HG03097 (cell line): ENCODE measurements around the gene GRIK1.

ENCODE experiments used
- ATAC-seq: cut with Tn5 transposase; IDR thresholded peaks from one replicate; pipeline ENCODE4 v1.9.1; 2021; ENCODE audit not compliant: unreplicated experiment, low FRiP score

Gene GRIK1

GRCh38 chr21:29725025-29725736 is 214.6 kb downstream of the GRIK1 start:
- no peak for ATAC-seq

DNA sequence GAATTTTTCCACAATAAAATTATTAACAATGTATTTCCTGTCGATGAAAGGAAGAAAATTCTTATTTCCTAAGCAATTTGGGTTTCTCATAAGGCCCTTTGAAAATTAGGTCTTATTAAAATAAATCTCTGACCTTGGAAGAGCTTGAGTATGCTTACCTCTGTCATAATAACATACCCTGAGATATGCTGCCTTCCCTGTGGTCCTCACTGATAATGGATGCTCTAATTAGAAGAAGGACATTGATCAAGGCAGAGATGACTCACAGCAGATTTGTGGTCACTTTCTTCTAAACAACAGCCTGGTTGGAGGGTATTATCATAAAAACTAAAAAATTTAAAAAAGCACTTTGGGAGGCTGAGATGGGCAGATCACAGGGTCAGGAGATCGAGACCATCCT is 217.8 kb downstream of the GRIK1 start:
- ATAC-seq = no peak

DNA sequence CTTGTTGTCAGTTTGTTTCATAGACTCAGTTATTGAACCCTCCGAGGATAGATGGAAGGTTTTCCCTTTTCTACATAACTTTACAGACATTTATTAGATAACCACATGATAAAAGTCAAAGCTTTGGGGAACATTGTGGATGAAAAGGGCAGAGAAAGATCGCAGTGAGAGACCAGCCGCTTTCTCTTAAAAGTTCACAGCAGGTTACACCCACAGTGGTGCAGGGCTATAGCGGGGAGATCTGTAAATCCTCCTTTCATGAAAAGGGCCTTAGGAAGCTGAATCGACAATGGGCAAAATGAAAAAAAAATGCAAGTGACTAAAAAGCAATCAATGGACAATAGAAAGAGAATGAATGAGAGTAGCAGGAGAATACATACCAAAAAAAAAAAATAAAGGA is 218.6 kb downstream of the GRIK1 start:
- ATAC-seq = no peak

GRCh38 chr21:29719521-29719920 is 220.3 kb downstream of the GRIK1 start:
- no peak for ATAC-seq

- ATAC-seq = no peak
Observed at GRCh38 chr21:29718081-29718815, 221.5 kb downstream of the GRIK1 start.

DNA sequence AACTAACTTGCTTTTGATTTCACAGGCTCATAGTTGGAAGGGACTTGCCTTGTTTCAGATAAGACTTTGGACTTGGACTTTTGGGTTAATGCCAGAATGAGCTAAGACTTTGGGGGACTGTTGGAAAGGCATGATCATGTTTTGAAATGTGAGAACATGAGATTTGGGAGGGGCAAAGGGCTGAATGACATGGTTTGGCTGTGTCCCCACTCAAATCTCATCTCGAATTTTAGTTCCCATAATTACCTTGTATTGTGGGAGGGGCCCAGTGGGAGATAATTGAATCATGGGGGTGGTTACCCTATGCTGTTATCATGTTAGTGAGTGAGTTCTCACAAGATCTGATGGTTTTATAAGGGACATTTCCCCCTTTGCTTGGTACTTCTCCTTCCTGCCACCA is 222.1 kb downstream of the GRIK1 start:
- no peak for ATAC-seq

GRCh38 chr21:29716753-29717152 is 223.0 kb downstream of the GRIK1 start:
- ATAC-seq = no peak

GRCh38 chr21:29715089-29715488 is 224.7 kb downstream of the GRIK1 start:
- ATAC-seq = no peak

GRCh38 chr21:29712818-29713217 is 227.0 kb downstream of the GRIK1 start:
- no peak for ATAC-seq

GRCh38 chr21:29711236-29711635 is 228.6 kb downstream of the GRIK1 start:
- ATAC-seq = no peak

DNA sequence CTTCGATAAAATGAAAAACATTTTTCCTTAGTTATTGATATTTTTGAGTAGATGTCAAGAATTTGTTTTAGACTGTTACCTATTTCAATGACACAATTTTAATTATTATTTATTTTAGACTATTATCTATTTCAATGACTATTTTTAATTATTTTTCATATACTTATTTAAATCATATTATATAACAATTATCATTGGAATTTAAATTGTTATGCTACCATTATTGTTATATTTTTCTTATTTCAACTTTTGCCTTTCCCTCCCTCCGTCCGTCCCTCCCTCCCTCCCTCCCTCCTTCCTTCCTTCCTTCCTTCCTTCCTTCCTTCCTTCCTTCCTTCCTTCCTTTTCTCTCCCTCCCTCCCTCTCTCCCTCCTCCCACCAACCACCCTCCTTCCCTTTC is 229.3 kb downstream of the GRIK1 start:
- no peak for ATAC-seq

DNA sequence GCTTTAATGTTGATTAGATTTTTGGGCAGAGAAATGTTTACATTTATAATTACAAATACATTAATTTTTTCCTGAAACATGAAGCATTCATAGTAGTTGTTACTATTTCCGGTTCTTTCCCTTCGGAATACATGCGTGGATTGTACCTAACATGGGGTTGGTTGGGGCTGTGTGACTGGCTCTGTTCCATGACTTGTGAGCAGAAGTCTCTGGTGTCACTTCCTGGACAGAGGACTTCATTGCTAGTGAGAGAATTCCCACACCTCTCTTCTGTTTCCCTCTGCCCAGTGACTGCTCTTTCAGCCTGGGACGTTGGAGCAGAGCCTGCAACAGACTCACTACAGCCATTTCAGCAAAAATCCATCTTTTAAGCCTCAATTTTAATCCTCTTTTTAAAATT is 231.4 kb downstream of the GRIK1 start:
- no peak for ATAC-seq

DNA sequence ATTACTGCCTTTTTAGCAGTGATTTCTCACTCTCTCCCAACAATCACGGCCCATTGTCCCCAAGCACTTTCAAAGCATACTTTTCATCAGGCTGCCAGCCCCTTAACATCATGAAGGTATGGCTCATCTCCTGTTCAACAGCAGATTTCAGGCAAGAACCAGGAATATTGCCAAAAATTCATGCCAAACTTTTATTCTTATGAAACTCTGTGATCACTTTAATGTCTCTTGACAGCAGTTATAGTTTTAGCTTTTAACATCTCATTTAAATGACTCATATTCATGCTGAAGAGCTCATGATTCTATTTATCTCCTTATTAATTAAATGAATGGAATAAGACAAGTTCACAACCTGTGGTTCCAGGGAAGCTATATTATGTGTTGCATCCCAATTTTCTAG is 235.1 kb downstream of the GRIK1 start:
- ATAC-seq = no peak

DNA sequence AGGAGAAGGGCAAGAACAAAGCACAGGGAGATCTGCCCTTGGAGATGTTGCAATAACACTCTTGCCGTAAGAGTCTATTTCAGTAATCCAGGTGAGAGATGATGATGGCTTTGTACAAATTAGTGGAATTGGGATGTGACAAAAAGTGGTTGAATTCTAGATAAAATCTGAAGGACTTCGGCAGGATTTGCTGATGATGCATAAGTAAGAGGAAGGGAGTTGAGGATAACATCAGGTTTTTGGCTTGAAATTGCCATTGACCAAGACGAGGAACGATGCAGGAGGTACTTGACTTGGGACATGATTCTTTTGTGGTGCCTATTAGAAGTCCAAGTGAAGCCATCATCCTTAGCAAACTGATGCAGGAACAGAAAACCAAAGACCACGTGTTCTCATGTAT is 238.1 kb downstream of the GRIK1 start:
- no peak for ATAC-seq

DNA sequence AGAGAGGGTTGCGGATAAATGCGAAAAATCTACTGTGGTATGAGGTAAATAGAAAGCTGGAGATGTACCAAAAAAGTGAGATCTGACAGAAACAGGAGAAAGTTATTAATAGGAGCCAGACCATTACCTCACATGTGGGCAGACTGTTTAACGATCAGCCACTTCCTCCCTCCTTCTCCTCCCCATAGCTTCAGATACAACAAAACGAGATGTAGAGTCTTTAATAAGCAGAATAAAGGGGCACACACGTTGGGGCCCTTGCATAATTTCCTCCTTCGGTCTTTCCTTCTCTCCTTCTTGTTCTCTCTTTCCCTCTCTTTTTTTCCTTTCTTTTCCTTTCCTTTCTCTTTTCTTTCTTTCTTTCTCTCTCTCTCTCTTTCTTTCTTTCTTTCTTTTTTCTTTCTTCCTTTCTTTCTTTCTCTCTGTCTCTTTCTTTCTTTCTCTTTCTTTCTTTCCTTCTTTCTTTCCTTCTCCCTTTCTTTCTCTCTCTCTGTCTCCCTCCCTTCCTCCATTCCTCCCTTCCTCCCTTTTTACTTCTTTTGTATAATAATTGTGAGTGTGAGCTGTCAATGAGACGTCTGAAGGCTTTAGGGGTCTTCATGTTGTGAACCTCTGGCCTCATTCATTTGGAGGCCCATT is 242.1 kb downstream of the GRIK1 start:
- no peak for ATAC-seq

- no peak for ATAC-seq
Observed at GRCh38 chr21:29696937-29697336, 242.9 kb downstream of the GRIK1 start.

DNA sequence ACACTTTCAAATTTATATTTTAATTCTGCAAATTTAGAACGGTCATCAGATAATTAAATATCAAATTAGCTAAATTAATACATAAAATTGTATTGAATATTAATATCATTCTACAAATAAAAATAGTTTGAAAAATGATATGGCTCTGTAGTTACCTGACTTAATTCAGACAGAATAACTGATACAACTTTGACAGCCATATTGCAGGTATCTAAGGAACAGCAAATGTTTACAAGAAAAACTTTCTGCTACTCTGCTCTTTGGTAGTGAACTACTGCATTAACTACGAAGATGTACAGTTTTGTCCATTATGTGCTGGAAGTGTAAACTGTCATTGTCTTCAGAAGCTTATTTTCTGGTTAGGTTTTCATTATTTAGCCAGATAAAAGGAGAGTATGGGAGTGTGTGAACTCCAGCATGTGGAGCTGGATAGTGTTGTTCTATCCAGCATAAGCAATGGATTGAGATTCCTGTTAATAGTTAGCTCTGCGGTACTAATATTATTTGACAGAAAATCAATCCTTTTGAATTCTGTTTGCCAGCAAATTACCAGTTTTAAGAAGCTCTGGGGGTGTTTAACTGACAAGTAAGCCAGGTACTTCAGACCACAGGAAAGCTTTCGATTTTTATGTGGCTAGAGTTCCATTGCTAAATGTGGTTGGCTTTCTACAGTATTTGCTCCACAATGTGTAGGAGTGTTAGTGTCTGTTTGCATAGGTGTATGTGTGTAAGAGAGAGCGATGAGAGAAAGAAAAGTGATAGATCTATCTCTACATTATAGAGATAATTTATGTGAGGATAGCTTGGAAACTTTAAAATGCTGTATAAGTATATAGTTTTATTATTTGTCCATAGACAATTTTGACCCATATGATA is 247.9 kb downstream of the GRIK1 start:
- no peak for ATAC-seq

- ATAC-seq = no peak
Observed at GRCh38 chr21:29689753-29690152, 250.0 kb downstream of the GRIK1 start.

DNA sequence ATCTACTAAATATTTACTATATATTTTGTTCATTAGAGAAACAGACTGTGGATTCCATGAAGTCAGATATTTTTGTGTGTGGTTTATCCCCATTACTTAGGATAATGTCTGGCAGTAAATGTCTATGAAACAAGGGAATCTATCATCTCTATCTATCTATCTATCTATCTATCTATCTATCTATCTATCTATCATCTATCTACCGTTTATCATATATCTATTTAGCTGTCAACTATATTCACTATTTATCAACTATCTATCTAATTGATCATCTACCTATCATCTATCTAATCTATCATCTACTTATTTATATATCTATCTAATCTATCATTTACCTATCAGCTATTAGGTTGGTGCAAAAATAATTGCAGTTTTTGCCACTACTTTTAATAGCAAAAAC is 255.7 kb downstream of the GRIK1 start:
- ATAC-seq = no peak

- ATAC-seq = no peak
Observed at GRCh38 chr21:29682800-29683199, 257.0 kb downstream of the GRIK1 start.

GRCh38 chr21:29680273-29680672 is 259.5 kb downstream of the GRIK1 start:
- ATAC-seq = no peak
